Fibroblast of lung (primary cell): Measurements from ENCODE around the gene RETSAT. TPM values are rescaled to one million over a fixed set of nuclear protein-coding genes. Genes with fewer than 3 reads are reported as not detected.

Experiments
- DNase-seq, 2 donors: peaks; one replicate each; pipeline versions ENCODE4 v3.0.0 to v3.0.0-alpha.2; 2010; ENCODE audit warnings: low read depth in 2 of 2
- H2AFZ ChIP-seq: 2 replicates; pipeline ENCODE4 v1.5.1; 2012; ENCODE audit warnings: low read length, control low read depth, inconsistent platforms
- H3K27ac ChIP-seq: 2 replicates; pipeline ENCODE4 v1.5.1; 2011; ENCODE audit warnings: low read length, control low read depth; ENCODE audit not compliant: insufficient read depth
- H3K27me3 ChIP-seq: 2 replicates; pipeline ENCODE4 v1.5.1; 2011; ENCODE audit warnings: mild to moderate bottlenecking, low read length; ENCODE audit not compliant: control insufficient read depth, insufficient read depth
- H3K36me3 ChIP-seq: 2 replicates; pipeline ENCODE4 v1.5.1; 2011; ENCODE audit warnings: low read length; ENCODE audit not compliant: control insufficient read depth, insufficient read depth
- H3K4me1 ChIP-seq: 2 replicates; pipeline ENCODE4 v1.5.1; 2011; ENCODE audit warnings: low read length; ENCODE audit not compliant: control insufficient read depth, insufficient read depth; ENCODE audit errors: extremely low read depth
- H3K4me2 ChIP-seq: 2 replicates; pipeline ENCODE4 v1.5.1; 2011; ENCODE audit warnings: low read length, control low read depth; ENCODE audit not compliant: insufficient read depth; ENCODE audit errors: extremely low read depth
- H3K4me3 ChIP-seq, 4 experiments: fragments of 200-600 bp in 1 of 4; sonication (generic) in 1 of 4; replicated peaks in 1 of 4; 2 replicates each; pipeline ENCODE4 v1.5.1; 2011 to 2016; ENCODE audit warnings: low read length in 4 of 4, low read depth in 3 of 4, mild to moderate bottlenecking in 3 of 4, control low read depth in 2 of 4, inconsistent platforms in 1 of 4, mixed read lengths in 1 of 4; ENCODE audit not compliant: insufficient read depth in 1 of 4; ENCODE audit errors: control extremely low read depth in 1 of 4
- H3K79me2 ChIP-seq: 2 replicates; pipeline ENCODE4 v1.5.1; 2012; ENCODE audit warnings: mild to moderate bottlenecking, low read length, inconsistent platforms; ENCODE audit not compliant: control insufficient read depth, insufficient read depth
- H3K9ac ChIP-seq: 2 replicates; pipeline ENCODE4 v1.5.1; 2011; ENCODE audit warnings: mild to moderate bottlenecking, low read length, control low read depth; ENCODE audit not compliant: insufficient read depth
- H3K9me3 ChIP-seq: 2 replicates; pipeline ENCODE4 v1.5.1; 2012; ENCODE audit warnings: low read depth, low read length; ENCODE audit not compliant: control insufficient read depth, insufficient read depth
- H4K20me1 ChIP-seq: 2 replicates; pipeline ENCODE4 v1.5.1; 2011; ENCODE audit warnings: low read length; ENCODE audit not compliant: control insufficient read depth, insufficient read depth; ENCODE audit errors: extremely low read depth
- EZH2 ChIP-seq: IDR thresholded peaks from 2 replicates; pipeline ENCODE4 v1.5.1; 2012; ENCODE audit warnings: low read length, control low read depth, mild to moderate bottlenecking; ENCODE audit errors: missing control alignments
- polyA plus RNA-seq, 2 donors: library from polyadenylated mRNA; depleted of rRNA in 1 of 2; stranded (reverse) in 1 of 2; unstranded in 1 of 2; fragments of >200 nt; gene quantifications; 2 replicates each; pipeline ENCODE4 v1.2.1, GENCODE V29; 2011 to 2012; ENCODE audit warnings: missing spikeins in 1 of 2
- total RNA-seq: library from RNA; depleted of rRNA; stranded (reverse); fragments of >200 nt; gene quantifications from 2 replicates; pipeline ENCODE4 v1.2.1, GENCODE V29; 2014
- TF ChIP-seq, protein P1 (sequence below), 2 donors: IDR thresholded peaks in 1 of 2; conservative IDR thresholded peaks in 1 of 2; 1 replicate in 1 of 2; 2 replicates in 1 of 2; pipeline ENCODE4 v1.5.1; 2011 to 2012; ENCODE audit warnings: low read length in 2 of 2, control low read depth in 1 of 2, inconsistent platforms in 1 of 2, low read depth in 1 of 2, mild to moderate bottlenecking in 1 of 2

The RETSAT gene
- total and polyA plus RNA-seq, 2 donors (not counting 1 experiment from before 2014, with no cell fraction given): 38.6 to 87.0 TPM

DNA sequence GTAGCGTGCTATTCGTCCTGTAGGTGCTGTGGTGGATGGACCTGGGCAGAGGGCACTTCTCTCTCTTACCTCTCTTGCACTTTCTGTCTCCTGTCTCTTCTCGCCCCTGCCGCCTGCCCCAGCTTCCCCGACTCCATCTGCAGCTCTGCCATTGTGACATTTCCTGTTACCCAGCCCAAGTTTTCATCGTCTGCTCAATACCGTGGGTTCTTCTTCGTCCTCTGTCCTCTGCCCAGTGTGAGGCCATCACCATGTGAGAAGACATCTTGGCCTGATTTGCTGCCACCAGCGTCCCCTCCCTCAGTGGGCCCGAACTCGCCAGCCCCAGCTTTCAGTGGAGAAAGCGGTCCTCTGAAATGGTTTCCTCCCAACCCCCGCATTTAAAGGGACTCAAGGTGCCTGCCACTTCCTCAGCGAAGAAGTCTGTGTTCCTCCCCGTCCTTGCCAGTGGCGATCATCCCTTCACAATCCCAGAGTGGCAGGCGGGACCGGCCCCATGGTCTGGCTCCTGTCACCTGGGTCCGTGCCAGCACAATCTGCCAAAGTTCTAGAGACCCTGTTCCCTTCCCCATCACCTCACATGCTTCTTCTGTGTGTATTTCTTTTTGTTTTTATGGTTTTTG, 44.5 kb downstream of the RETSAT start:
- Histone ChIP-seq H3K4me3 (no peak overlapping the region), H3K9me3 (no peaks in the 10 kb centered on the region), H3K9ac (no peak overlapping the region), H4K20me1 (no peaks in the 10 kb centered on the region), H3K36me3 (peaks cover 5% of the 10 kb centered on the region), H3K79me2 (no peaks in the 10 kb centered on the region), H3K4me1 (peaks cover 9% of the 10 kb centered on the region), H2AFZ (no peak overlapping the region), H3K27ac (no peak overlapping the region), H3K27me3 (no peaks in the 10 kb centered on the region), H3K4me2 (no peak overlapping the region)
- no peak for DNase-seq
- no peak for TF ChIP-seq EZH2
- TF ChIP-seq, protein P1, sequence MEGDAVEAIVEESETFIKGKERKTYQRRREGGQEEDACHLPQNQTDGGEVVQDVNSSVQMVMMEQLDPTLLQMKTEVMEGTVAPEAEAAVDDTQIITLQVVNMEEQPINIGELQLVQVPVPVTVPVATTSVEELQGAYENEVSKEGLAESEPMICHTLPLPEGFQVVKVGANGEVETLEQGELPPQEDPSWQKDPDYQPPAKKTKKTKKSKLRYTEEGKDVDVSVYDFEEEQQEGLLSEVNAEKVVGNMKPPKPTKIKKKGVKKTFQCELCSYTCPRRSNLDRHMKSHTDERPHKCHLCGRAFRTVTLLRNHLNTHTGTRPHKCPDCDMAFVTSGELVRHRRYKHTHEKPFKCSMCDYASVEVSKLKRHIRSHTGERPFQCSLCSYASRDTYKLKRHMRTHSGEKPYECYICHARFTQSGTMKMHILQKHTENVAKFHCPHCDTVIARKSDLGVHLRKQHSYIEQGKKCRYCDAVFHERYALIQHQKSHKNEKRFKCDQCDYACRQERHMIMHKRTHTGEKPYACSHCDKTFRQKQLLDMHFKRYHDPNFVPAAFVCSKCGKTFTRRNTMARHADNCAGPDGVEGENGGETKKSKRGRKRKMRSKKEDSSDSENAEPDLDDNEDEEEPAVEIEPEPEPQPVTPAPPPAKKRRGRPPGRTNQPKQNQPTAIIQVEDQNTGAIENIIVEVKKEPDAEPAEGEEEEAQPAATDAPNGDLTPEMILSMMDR (conservative IDR thresholded peaks at IDR 0.05 in 1 of 2, IDR thresholded peaks at IDR 0.05 in 1 of 2; ENCODE audit: low read depth in 1 of 2, low read length in 2 of 2): no peak

DNA sequence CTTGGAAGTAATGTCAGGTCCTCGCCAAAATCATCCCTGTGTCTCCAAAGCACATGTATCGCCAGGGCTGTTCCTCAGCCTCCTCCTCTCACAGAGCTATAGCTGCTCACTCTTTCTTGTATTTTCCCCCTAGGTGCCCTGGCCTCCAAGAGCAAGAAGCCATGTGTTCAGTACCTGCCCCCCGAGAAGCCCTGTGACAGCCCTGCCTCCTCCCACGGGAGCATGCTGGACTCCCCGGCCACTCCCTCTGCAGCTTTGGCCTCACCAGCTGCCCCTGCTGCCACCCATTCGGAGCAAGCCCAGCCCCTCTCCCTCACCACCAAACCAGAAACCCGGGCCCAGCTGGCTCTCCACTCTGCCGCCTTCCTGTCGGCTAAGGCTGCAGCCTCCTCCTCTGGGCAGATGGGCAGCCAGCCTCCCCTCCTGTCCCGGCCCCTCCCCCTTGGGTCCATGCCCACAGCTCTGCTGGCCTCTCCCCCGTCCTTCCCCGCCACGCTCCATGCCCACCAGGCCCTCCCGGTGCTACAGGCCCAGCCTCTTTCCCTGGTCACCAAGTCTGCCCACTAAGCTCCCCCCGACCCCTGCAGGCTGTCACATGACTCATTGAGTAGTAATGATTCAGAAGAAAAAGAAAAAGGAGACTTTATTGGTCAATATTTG, 45.3 kb downstream of the RETSAT start:
- Histone ChIP-seq H3K4me2 (peak overlapping the region; percentile 64), H3K4me1 (peaks cover 9% of the 10 kb centered on the region), H2AFZ (no peak overlapping the region), H3K9me3 (no peaks in the 10 kb centered on the region), H3K36me3 (peaks cover 2% of the 10 kb centered on the region), H4K20me1 (no peaks in the 10 kb centered on the region), H3K4me3 (no peak overlapping the region), H3K79me2 (no peaks in the 10 kb centered on the region), H3K27me3 (no peaks in the 10 kb centered on the region), H3K9ac (peak overlapping the region; percentile 30), H3K27ac (peak overlapping the region; percentile 13)
- peak; percentile 65 to 69 for DNase-seq
- no peak for TF ChIP-seq EZH2
- TF ChIP-seq, protein P1 (conservative IDR thresholded peaks at IDR 0.05 in 1 of 2, IDR thresholded peaks at IDR 0.05 in 1 of 2; ENCODE audit: low read depth in 1 of 2, low read length in 2 of 2): no peak

DNA sequence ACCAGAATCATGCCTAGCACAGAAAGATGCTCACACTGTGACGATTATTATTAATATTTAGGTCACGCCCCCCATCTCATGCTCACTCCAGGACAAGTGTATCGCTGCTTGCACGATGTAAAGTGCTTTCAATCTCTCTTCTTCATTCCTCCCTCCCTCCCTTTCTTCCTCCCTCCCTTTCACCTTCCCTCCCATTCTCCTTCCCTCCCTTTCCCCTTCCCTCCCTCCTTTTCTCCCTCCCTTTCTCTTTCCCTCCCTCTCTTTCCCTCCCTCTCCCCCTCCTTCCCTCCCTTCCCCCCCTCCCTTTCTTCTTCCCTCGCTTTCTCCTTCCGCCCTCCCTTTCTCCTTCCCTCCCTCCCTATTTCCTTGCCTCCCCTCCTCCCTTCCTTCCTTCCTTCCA, 46.1 kb downstream of the RETSAT start:
- Histone ChIP-seq H3K27me3 (no peaks in the 10 kb centered on the region), H3K4me3 (no peak overlapping the region), H2AFZ (no peak overlapping the region), H3K9me3 (no peaks in the 10 kb centered on the region), H3K9ac (no peak overlapping the region), H3K27ac (no peak overlapping the region), H4K20me1 (no peaks in the 10 kb centered on the region), H3K36me3 (peaks cover 2% of the 10 kb centered on the region), H3K79me2 (no peaks in the 10 kb centered on the region), H3K4me2 (no peak overlapping the region), H3K4me1 (peaks cover 7% of the 10 kb centered on the region)
- TF ChIP-seq, protein P1 (conservative IDR thresholded peaks at IDR 0.05 in 1 of 2, IDR thresholded peaks at IDR 0.05 in 1 of 2; ENCODE audit: low read depth in 1 of 2, low read length in 2 of 2): no peak
- TF ChIP-seq EZH2: no peak
- DNase-seq: no peak
